Activated T-cell treated with anti-CD3 and anti-CD28 coated beads, Interleukin-2, amount 50 U/mL, for 24 hours (primary cell): Measurements from ENCODE around the gene HACD4.
"Not testable (repeated sequence)": the region's sequence is repeated elsewhere in the genome, so short reads cannot be mapped to it uniquely, and the experiment has no call there.

Experiments
- DNase-seq: peaks from one replicate; pipeline ENCODE4 v3.0.0-alpha.2; 2020
- H3K27ac Mint-ChIP-seq: 2 replicates; pipeline ENCODE4 v1.8.0; 2020; ENCODE audit warnings: mild to moderate bottlenecking, mixed read lengths
- H3K27me3 Mint-ChIP-seq: 2 replicates; pipeline ENCODE4 v1.8.0; 2020; ENCODE audit warnings: mixed read lengths
- H3K36me3 Mint-ChIP-seq: 2 replicates; pipeline ENCODE4 v1.8.0; 2020; ENCODE audit warnings: low read depth, mixed read lengths
- H3K4me1 Mint-ChIP-seq: 2 replicates; pipeline ENCODE4 v1.8.0; 2020; ENCODE audit warnings: low read depth, mixed read lengths
- H3K4me3 Mint-ChIP-seq: 2 replicates; pipeline ENCODE4 v1.8.0; 2020; ENCODE audit warnings: mild to moderate bottlenecking, moderate library complexity, mixed read lengths
- H3K9me3 Mint-ChIP-seq: 2 replicates; pipeline ENCODE4 v1.8.0; 2020; ENCODE audit warnings: mixed read lengths

HACD4 gene

DNA sequence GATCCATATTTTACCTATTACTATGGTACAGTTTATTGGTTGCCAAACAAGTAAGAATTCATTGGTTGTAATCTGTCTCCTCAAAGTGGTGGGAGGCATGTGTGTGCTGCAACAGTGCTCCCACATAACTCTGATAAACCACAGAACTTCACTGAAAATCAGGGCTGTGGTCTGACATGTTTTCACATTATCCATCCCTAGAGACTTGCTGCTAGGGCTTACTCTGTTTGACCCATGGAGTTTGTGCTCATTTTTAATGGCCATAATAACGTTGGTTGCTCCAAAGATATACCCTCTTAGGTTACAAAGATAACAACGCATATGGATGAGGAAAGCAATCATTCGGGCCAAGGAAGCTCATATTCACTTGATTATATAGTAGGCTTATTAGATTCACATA is 37.0 kb downstream of the HACD4 start:
- no peak for DNase-seq
- Mint-ChIP-seq H3K4me3 (no peak overlapping the region), H3K9me3 (no peaks in the 10 kb centered on the region), H3K27ac (no peak overlapping the region), H3K4me1 (peaks cover 20% of the 10 kb centered on the region), H3K27me3 (no peaks in the 10 kb centered on the region), H3K36me3 (peaks cover 73% of the 10 kb centered on the region)

DNA sequence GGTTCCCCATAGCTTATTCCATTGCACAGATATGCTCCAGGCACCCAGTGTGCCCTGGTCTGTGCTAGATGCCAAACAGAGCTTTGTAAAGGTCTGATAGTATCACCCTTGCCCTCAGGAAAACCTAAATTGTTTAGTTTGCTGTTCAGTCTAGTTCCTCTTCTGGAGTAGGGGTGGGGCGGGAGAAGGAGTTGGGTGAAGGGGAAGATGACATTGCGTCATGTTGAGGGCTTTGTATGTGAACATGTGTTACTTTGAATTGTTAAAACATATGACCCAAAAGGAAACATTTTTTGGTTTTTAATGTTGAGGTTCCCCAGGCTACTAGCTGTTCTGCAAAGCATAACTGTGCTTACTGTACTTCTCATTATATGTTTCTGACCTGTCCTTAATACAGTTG is 40.6 kb downstream of the HACD4 start:
- DNase-seq, result no peak
- H3K4me3 Mint-ChIP-seq, result no peak overlapping the region
- no peaks in the 10 kb centered on the region for H3K9me3 Mint-ChIP-seq

DNA sequence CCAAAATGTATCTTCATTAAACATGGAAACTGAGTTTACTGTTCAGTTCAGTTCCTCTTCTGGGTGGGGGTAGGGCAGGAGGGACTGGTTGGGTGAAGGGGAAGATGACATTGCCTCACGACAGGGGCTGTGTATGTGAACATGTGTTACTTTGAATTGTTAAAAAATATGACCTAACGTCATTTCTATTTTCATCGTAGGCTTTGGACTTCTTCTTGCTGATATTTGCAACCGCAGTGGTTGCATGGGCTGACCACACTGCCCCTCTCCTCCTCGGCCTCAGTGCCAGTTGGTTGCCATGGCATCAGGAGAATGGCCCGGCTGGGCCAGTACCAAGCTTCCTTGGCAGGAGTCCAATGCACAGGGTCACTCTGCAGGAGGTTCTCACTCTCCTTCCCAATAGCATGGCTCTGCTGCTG is 41.5 kb downstream of the HACD4 start:
- H3K27me3 Mint-ChIP-seq, result no peaks in the 10 kb centered on the region
- no peak for DNase-seq
- no peak overlapping the region for H3K4me3 Mint-ChIP-seq
- no peaks in the 10 kb centered on the region for H3K4me1 Mint-ChIP-seq
- no peaks in the 10 kb centered on the region for H3K9me3 Mint-ChIP-seq
- H3K36me3 Mint-ChIP-seq, result peaks cover 75% of the 10 kb centered on the region
- H3K27ac Mint-ChIP-seq, result no peak overlapping the region

More for the DNA sequence above, 40.6 kb downstream of the HACD4 start:
- H3K27me3 Mint-ChIP-seq, result no peaks in the 10 kb centered on the region
- no peak overlapping the region for H3K27ac Mint-ChIP-seq
- H3K4me1 Mint-ChIP-seq, result no peaks in the 10 kb centered on the region
- peaks cover 80% of the 10 kb centered on the region for H3K36me3 Mint-ChIP-seq

DNA sequence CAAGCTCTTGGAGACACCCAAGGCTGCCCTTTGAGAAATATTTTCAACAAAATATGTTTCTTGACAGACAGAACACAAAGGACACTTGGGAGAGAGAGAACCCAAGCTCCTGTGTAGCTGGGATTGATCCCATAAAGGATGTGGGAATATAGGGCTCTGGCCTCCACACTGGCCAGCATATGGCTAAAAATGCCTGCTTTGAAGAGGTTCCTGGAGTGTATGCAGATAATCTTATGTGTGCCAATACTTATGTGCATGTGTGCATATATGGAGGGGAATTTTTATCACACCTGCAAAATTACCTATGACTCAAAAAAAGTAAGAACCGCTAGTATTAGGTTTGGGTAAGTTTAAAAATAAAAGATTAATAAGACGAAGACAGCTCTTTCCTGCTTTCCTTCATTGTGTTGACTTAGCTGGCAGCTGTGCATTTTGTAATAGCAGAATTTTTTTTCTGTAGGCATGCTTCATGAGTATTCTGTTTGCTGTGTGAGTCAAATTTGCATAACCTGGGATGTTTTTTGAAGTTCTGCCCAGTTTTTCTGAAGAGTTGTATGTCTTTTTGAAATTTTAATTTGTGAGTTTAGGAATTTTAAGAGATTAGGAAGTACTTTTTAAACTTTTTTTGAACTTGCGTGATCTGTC is 42.6 kb downstream of the HACD4 start:
- H3K36me3 Mint-ChIP-seq, result peaks cover 68% of the 10 kb centered on the region
- no peak for DNase-seq
- no peaks in the 10 kb centered on the region for H3K9me3 Mint-ChIP-seq
- H3K27me3 Mint-ChIP-seq, result no peaks in the 10 kb centered on the region
- no peak overlapping the region for H3K4me3 Mint-ChIP-seq
- no peak overlapping the region for H3K27ac Mint-ChIP-seq
- H3K4me1 Mint-ChIP-seq, result no peaks in the 10 kb centered on the region

DNA sequence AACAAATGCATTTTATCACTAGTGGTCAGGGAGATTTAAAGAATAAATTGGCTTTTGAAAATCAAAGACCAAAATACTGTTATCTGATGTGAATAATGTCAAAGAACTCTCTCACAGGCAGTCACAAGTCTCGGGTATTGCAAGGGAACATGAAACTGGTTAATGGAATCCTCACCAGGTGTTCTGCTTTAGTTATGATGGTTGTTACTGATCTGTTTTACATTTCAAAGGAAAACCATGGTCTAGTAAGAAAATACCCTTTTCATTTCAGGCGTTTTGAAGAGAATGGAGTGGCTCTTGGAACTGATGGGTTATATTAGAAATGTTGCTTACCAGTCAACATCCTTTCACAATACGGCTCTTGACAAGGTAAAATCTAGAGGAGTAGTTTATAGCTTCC is 43.4 kb downstream of the HACD4 start:
- Mint-ChIP-seq H3K4me1 (no peaks in the 10 kb centered on the region), H3K4me3 (no peak overlapping the region), H3K27ac (no peak overlapping the region), H3K27me3 (no peaks in the 10 kb centered on the region), H3K36me3 (peaks cover 67% of the 10 kb centered on the region), H3K9me3 (no peaks in the 10 kb centered on the region)
- DNase-seq, result no peak

DNA sequence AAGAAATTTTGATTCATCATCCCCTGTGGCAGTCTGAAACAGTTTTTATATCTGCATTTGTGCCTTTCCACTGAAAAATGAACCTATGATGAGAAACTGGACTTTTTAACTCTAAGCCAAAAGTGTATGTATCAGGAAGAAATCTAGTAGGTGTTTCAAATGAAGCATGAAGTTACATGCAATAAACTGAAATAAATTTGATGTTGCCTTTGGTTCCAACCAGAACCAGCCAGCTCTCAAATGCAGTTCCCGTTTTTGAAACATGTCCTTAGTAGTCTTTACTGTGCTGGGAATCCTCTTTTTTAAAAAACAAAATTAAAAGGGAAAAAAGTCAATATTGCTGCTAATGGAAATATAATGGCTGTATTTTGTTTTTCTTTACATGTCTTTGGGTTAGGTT is 43.9 kb downstream of the HACD4 start:
- Mint-ChIP-seq H3K27ac (no peak overlapping the region), H3K27me3 (no peaks in the 10 kb centered on the region), H3K4me1 (no peaks in the 10 kb centered on the region), H3K4me3 (no peak overlapping the region), H3K36me3 (peaks cover 69% of the 10 kb centered on the region), H3K9me3 (no peaks in the 10 kb centered on the region)
- DNase-seq, result no peak

DNA sequence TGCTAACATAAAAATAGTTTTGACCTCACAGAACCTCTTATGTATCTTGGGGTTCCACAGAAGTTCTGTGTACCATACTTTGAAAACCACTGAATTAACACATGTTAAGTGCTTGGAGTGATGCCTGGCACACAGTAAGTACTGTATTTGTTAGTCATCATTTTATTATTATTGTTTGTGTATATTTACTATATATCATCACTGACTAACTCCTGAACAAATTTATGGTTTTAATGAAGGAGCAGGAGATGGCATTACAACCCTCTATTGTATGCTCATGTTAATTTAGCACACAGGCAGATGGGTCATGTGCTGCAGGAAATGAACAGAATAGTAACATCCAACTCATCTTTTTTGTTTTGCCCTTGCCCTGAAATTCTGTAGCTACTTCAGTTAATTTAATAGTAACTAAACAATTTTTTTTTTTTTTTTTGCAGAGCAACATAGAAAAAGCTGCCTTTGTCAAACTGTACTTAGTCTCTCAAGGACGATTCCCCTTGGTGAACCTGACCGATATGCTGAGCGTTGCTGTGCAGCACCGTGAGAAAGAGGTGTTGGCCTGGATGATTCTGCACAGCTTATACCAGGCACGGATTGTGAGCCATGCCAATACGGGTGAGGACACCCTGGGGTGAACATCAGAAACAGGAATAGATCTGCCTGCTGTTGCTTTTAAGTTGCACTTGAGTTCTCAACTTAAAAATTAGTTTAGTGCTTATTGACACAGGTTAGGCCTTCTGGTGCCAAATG is 45.4 kb downstream of the HACD4 start:
- Mint-ChIP-seq H3K9me3 (no peaks in the 10 kb centered on the region), H3K27me3 (no peaks in the 10 kb centered on the region), H3K36me3 (peaks cover 73% of the 10 kb centered on the region), H3K4me3 (no peak overlapping the region), H3K27ac (no peak overlapping the region), H3K4me1 (no peaks in the 10 kb centered on the region)
- no peak for DNase-seq

DNA sequence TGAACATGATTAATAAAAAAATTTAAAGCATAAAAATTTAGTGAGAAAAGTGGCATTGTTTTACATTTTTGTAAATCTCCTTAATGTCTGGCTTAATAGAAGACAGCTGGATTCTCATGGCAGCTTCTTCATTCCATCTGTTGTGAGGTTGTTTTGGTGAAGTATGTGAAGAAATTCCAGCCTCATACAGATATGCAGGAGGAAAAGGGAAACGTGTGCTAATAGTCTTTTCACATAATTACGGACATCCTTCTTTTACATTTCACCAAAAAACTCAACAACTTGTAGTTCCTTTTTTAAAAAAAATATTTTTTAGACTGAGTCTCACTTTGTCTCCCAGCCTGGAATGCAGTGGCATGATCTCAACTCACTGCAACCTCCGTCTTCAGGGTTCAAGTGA is 46.9 kb downstream of the HACD4 start:
- H3K27ac Mint-ChIP-seq, result no peak overlapping the region
- H3K4me3 Mint-ChIP-seq, result no peak overlapping the region
- no peaks in the 10 kb centered on the region for H3K27me3 Mint-ChIP-seq
- H3K4me1 Mint-ChIP-seq, result no peaks in the 10 kb centered on the region
- no peak for DNase-seq
- H3K36me3 Mint-ChIP-seq, result peaks cover 67% of the 10 kb centered on the region
- no peaks in the 10 kb centered on the region for H3K9me3 Mint-ChIP-seq

DNA sequence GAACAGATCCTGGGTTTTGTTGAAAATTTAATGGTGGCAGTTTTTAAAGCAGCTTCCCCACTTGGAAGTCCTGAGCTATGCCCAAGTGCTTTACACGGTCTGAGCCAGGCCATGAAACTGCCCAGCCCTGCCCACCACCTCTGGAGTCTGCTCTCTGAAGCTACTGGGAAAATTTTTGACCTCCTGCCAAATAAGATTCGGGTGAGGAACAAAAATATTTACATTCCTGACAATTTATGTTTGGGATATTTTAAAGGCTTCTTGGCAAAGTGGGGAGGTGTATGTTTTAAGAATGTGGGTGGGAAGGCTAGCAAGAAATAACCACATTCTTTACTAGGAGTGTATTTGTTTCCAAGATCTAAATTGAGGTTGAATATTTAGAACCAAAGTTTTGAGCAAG is 50.0 kb downstream of the HACD4 start:
- no peak overlapping the region for H3K4me3 Mint-ChIP-seq
- H3K4me1 Mint-ChIP-seq, result no peaks in the 10 kb centered on the region
- no peaks in the 10 kb centered on the region for H3K27me3 Mint-ChIP-seq
- no peak for DNase-seq
- no peaks in the 10 kb centered on the region for H3K9me3 Mint-ChIP-seq
- H3K36me3 Mint-ChIP-seq, result peaks cover 60% of the 10 kb centered on the region
- H3K27ac Mint-ChIP-seq, result no peak overlapping the region

DNA sequence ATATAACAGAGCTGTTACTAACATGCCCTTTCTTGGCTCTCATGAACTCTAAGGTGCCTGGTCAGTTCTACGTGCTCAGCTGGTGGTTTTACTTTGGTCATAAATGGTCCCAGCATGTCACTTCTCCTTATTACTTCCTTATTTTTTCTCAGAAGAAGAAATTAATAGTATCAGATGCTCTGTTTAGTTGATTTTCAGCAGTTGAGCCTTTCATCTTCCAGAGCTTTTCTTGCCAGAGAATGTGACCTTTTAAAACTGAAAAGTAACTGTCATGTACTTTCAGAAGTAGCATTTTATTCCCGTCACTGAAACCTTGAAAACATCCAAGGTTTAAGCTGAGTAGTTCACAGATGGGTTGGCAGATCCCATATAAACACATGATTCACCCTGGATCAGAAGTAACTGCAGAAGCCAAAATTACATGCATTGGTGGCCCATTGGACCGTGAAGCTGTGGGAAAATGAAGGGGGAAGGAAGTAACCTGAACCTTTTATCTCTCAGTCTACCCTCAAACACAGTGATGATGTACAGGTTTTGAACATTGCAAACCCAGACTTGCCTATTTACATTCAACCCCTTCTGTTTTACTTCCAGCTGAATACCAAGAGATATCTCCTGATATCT is 50.5 kb downstream of the HACD4 start:
- Mint-ChIP-seq H3K36me3 (peaks cover 60% of the 10 kb centered on the region), H3K4me3 (no peak overlapping the region), H3K9me3 (no peaks in the 10 kb centered on the region), H3K4me1 (no peaks in the 10 kb centered on the region), H3K27ac (no peak overlapping the region), H3K27me3 (no peaks in the 10 kb centered on the region)
- DNase-seq, result no peak

DNA sequence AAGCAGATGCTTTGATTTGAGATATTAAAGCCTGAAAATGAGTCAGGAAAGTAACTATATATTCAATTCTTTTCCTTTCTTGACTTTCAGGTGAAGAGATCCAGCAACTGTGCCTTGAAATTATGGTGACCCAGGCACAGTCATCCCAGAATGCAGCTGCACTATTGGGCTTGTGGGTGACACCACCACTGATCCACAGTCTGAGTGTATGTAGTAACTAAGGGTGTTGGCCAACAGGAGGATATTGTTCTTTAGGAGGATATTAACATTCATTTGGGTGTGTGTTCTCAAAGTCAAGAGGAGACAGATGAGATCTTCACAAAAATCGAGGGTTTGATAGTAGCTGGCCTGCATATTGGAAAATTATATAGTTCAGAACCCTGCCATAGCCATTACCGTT is 53.2 kb downstream of the HACD4 start:
- H3K36me3 Mint-ChIP-seq, result peaks cover 56% of the 10 kb centered on the region
- H3K27me3 Mint-ChIP-seq, result no peaks in the 10 kb centered on the region
- no peak overlapping the region for H3K4me3 Mint-ChIP-seq
- no peaks in the 10 kb centered on the region for H3K4me1 Mint-ChIP-seq
- DNase-seq, result no peak
- no peaks in the 10 kb centered on the region for H3K9me3 Mint-ChIP-seq
- no peak overlapping the region for H3K27ac Mint-ChIP-seq

DNA sequence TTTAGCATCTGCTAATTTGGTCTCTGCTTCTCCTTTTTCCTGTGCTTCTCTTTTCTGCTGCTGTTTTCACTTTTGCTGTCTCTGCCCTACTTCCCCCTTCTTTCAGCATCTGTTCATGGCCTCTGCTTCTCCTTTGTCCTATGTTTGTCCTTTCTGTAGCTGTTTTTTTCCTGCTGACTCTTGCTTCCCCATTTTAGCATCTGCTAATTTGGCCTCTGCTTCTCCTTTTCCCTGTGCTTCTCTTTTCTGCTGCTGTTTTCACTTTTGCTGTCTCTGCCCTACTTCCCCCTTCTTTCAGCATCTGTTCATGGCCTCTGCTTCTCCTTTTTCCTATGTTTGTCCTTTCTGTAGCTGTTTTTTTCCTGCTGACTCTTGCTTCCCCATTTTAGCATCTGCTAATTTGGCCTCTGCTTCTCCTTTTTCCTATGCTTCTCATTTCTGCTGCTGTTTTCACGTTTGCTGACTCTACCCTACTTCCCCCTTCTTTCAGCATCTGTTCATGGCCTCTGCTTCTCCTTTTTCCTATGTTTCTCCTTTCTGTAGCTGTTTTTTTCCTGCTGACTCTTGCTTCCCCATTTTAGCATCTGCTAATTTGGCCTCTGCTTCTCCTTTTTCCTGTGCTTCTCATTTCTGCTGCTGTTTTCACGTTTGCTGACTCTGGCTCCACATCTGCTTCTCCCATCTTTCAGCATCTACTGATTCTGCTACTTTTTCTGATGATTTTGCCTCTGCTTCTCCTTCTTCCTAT is 57.1 kb downstream of the HACD4 start:
- H3K9me3 Mint-ChIP-seq, H3K27ac Mint-ChIP-seq, H3K4me3 Mint-ChIP-seq, DNase-seq, H3K4me1 Mint-ChIP-seq, H3K27me3 Mint-ChIP-seq: not testable (repeated sequence)
- H3K36me3 Mint-ChIP-seq, result peaks cover 39% of the 10 kb centered on the region

DNA sequence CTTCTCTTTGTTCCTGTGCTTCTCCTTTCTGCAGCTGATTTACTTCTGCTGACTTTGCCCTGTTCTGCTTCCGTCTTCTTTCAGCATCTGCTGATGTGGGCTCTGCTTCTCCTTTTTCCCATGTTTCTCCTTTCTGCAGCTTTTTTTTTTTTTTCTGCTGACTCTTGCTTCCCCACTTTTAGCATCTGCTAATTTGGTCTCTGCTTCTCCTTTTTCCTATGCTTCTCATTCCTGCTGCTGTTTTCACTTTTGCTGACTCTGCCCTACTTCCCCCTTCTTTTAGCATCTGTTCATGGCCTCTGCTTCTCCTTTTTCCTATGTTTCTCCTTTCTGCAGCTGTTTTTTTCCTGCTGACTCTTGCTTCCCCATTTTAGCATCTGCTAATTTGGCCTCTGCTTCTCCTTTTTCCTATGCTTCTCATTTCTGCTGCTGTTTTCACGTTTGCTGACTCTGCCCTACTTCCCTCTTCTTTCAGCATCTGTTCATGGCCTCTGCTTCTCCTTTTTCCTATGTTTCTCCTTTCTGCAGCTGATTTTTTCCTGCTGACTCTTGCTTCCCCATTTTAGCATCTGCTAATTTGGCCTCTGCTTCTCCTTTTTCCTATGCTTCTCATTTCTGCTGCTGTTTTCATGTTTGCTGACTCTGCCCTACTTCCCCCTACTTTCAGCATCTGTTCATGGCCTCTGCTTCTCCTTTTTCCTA is 58.0 kb downstream of the HACD4 start:
- not testable (repeated sequence) for H3K4me1 Mint-ChIP-seq, H3K27ac Mint-ChIP-seq, H3K4me3 Mint-ChIP-seq, DNase-seq, H3K27me3 Mint-ChIP-seq, H3K9me3 Mint-ChIP-seq
- H3K36me3 Mint-ChIP-seq, result peaks cover 36% of the 10 kb centered on the region

DNA sequence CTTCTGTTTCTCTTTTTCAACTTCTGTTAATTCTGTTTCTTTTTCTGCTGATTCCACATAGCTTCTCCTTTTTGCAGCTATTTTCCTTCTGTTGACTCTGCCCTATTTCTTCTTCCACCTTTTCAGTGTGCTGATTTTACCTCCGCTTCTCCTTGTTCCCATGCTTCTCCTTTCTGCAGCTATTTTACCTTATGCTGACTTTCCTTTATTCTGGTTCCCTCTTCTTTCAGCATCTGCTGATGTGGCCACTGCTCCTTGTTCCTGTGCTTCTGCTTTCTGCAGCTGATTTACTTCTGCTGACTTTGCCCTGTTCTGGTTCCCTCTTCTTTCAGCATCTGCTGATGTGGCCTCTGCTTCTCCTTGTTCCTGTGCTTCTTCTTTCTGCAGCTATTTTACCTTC is 58.8 kb downstream of the HACD4 start:
- H3K4me3 Mint-ChIP-seq, result no peak overlapping the region
- H3K27ac Mint-ChIP-seq, result no peak overlapping the region
- peaks cover 29% of the 10 kb centered on the region for H3K36me3 Mint-ChIP-seq

More for the DNA sequence above, 58.8 kb downstream of the HACD4 start:
- peaks cover 2% of the 10 kb centered on the region for H3K9me3 Mint-ChIP-seq
- H3K27me3 Mint-ChIP-seq, result no peaks in the 10 kb centered on the region
- no peaks in the 10 kb centered on the region for H3K4me1 Mint-ChIP-seq
- DNase-seq, result no peak
